Neutrophil (primary cell): ENCODE data around the gene ICOS.

Experiments
- H3K27ac ChIP-seq: fragments of 200-600 bp; sonication (generic); 2 replicates; pipeline ENCODE4 v1.5.1; 2016; ENCODE audit warnings: mild to moderate bottlenecking, moderate library complexity
- H3K27me3 ChIP-seq: fragments of 200-600 bp; sonication (generic); 2 replicates; pipeline ENCODE4 v1.6.0; 2016; ENCODE audit warnings: mild to moderate bottlenecking
- H3K36me3 ChIP-seq: fragments of 200-600 bp; sonication (generic); 2 replicates; pipeline ENCODE4 v1.5.1; 2017
- H3K4me1 ChIP-seq, 2 experiments: fragments of 200-600 bp in 1 of 2; sonication (generic) in 1 of 2; 1 replicate in 1 of 2; 2 replicates in 1 of 2; pipeline versions ENCODE4 v1.5.1 to v1.6.1; 2013 to 2016; ENCODE audit warnings: low read depth in 1 of 2, low read length in 1 of 2, mild to moderate bottlenecking in 1 of 2, moderate library complexity in 1 of 2; ENCODE audit not compliant: control insufficient read depth in 1 of 2, insufficient read depth in 1 of 2
- H3K4me3 ChIP-seq, 2 experiments: fragments of 200-600 bp in 1 of 2; sonication (generic) in 1 of 2; 1 replicate in 1 of 2; 2 replicates in 1 of 2; pipeline ENCODE4 v1.5.1; 2013 to 2016; ENCODE audit warnings: low read depth in 1 of 2, low read length in 1 of 2, mild to moderate bottlenecking in 1 of 2, moderate library complexity in 1 of 2
- H3K9me3 ChIP-seq: fragments of 200-600 bp; sonication (generic); 2 replicates; pipeline ENCODE4 v1.5.1; 2016
- CTCF ChIP-seq: fragments of 200-600 bp; sonication (generic); IDR thresholded peaks from 2 replicates; pipeline ENCODE4 v1.5.1; 2016; ENCODE audit warnings: antibody characterized with exemption

Gene ICOS

GRCh38 chr2:204008352-204008751 is 71.8 kb downstream of the ICOS start:
- no peaks in the 10 kb centered on the region for H3K36me3 ChIP-seq
- H3K27me3 ChIP-seq, result no peaks in the 10 kb centered on the region
- H3K27ac ChIP-seq, result no peak overlapping the region
- H3K4me1 ChIP-seq, result no peaks in the 10 kb centered on the region
- TF ChIP-seq CTCF, result no peak
- H3K4me3 ChIP-seq, result no peak overlapping the region
- H3K9me3 ChIP-seq, result no peaks in the 10 kb centered on the region

- no peak for TF ChIP-seq CTCF
- Histone ChIP-seq H3K36me3 (no peaks in the 10 kb centered on the region), H3K27ac (no peak overlapping the region), H3K4me1 (no peaks in the 10 kb centered on the region), H3K4me3 (no peak overlapping the region), H3K9me3 (no peaks in the 10 kb centered on the region), H3K27me3 (no peaks in the 10 kb centered on the region)
These were observed 74.3 kb downstream of the ICOS start for GRCh38 chr2:204010628-204011560.
